Measurements from ENCODE around the gene BCL2.
A peak's percentile ranks its signal among the peaks of the same experiment; 100 is the strongest.
"Not testable (repeated sequence)": the region's sequence is repeated elsewhere in the genome, so short reads cannot be mapped to it uniquely, and the experiment has no call there.

The BCL2 gene

GRCh38 chr18:63319383-63320122, at the start of gene BCL2:
TSS of gene BCL2 (minus strand) at chr18:63319769.
- peak; percentile 15 to 19 for ATAC-seq

DNA sequence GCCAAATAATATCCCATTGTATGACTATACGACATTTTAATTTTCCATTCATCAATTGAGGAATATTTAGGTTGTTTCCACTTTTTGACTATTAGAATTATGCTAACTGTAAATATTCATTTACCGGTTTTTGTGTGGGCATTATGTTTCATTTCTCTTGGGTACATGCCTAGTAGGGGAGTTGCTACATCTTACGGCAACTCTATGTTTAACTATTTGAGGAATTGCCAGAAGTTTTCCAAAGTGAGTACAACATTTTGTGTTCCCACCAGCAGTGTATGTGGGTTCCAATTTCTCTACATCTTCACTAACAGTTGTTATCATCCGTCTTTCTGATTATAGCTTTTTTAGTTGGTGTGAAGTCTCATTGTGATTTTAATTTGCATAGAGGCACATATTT, 49.0 kb upstream of the BCL2 start:
- ATAC-seq = no peak

GRCh38 chr18:63367053-63367953, 47.7 kb upstream of the BCL2 start, which contains the start of gene KDSR:
TSS of gene KDSR (minus strand) at chr18:63367206. CDS start at chr18:63367118, 88 bp downstream.
- peak; percentile 90 to 91 for ATAC-seq

- ATAC-seq = peak; percentile 65 to 66
Measured at GRCh38 chr18:63366213-63367052, 46.9 kb upstream of the BCL2 start.

- no peak for ATAC-seq
Measured at GRCh38 chr18:63365876-63366212, 46.3 kb upstream of the BCL2 start.

DNA sequence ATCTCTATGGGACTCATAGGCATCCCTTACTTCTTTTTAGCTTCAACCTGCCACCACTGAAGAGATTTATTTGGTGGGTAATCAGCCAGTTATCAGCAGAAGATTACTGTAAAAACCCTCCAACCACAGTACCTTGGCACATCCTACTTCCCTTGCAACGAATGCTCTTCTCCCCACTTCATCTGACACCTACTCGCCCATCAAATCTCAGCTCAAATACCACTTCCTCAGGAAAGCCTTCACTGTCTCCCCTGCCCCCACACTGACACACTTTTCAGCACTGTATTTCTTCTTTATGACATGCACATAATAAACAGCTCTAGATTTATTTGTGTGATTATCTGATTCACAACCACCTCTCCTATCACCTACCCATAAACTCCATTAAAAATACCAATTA, 44.4 kb upstream of the BCL2 start:
- no peak for ATAC-seq

- not testable (repeated sequence) for ATAC-seq
Measured at GRCh38 chr18:63363420-63363819, 43.9 kb upstream of the BCL2 start.

GRCh38 chr18:63356272-63356896, 36.8 kb upstream of the BCL2 start:
- ATAC-seq = no peak

GRCh38 chr18:63350230-63350629, 30.7 kb upstream of the BCL2 start:
- no peak for ATAC-seq

DNA sequence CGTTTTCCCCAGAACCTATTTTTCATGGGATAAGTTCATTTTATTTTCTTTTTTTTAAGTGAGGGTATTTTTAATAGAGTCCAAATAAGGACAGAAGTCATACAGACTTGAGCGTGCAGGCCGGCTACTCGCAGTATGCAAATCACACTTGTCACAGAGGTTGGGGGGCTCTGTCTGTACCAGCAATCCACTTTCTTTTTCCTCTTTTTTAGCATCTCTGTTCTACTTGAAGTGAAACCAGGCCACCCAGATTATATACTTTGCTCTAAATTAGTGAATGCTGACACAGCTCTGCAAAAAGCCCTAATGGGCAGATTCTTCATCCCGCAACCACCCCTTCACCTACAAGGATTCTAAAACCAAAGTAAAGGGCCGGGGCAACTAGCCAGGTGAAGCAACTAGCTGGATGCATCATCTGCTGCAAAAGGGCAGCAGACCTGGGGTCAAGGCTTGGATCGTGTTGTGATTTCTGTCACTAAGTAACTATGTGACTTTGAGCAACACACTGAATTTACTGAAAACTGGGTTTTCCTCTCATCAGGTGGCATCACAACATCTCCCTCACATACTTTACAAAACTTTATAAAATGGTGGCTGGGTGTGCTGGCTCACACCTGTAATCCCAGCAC, 29.1 kb upstream of the BCL2 start:
- ATAC-seq = no peak

DNA sequence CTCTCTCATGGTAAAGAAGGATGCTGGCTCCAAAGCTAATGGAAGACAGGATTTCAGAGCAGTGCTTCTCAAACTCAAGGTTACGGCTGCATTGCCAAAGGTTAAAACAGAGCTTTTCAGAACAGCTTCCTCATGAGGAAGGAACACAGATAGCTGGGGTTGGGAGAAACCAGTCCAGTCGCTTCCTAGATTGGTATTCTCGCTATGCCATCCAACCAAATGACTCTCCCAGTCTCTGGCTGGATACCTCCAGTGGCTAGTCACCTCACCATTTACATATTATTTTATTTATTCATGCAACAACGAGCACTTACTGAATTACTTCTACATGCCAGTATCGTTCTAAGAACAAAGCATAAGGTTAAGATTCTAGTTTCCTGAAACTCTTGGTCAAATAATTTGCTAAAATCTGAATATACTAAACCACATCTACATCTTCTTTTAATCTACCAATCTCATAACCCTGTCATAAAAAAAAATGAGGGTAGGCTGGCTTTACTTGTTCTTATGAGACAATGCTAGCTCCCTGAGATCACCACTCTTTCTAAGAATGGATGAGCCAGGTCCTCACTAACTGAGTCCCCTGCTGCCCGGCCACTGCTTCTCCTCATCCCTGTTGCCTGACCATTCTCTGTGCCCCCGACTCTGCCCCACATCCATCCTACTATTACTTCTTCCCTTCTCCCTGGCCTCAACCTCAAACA, 27.1 kb upstream of the BCL2 start:
- no peak for ATAC-seq

DNA sequence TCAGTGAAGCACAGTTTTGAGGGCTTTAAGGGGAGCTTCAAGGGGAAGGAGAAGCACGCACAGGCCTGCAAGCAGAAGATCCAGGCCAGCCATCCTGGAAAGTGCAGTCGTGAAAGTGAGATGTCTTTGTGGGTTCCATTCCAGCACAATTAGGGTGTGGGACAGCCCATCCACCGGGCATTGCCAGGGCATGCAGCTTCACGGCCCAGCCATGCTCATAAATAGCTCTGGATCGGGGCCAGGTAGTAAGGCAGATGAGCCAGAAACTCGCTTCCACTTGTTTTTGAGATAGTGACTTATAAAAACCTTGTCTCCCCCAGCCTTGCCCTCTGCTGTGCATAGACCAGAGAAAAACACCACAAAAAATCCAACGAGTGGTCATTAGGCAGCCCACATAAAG, 26.5 kb upstream of the BCL2 start:
- no peak for ATAC-seq

- no peak for ATAC-seq
Measured at GRCh38 chr18:63344918-63345317, 25.3 kb upstream of the BCL2 start.

- no peak for ATAC-seq
Measured at GRCh38 chr18:63344263-63344662, 24.7 kb upstream of the BCL2 start.

GRCh38 chr18:63342206-63342605, 22.6 kb upstream of the BCL2 start:
- no peak for ATAC-seq

GRCh38 chr18:63339920-63340484, 20.4 kb upstream of the BCL2 start:
- peak; percentile 32 to 48 for ATAC-seq

GRCh38 chr18:63336366-63337099, 17.0 kb upstream of the BCL2 start:
- ATAC-seq = peak; percentile 67 to 69

DNA sequence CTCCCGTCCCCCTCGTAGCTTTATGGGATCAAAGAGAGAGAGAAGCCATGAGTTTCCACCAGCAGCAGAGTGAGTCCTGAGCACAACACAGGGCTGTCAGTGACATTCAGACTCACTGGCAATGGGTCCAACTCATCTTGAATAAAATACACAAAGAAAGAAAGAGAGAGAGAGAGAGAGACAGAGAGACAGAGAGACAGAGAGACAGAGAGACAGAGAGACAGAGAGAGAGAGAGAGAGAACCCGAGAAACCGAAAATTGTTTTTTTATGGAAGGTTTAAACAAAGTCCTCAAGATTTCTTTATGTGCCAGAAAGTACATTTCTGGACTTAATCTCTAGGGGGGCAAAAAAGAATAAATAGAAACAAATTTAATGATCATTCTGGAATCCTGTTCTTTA, 11.5 kb upstream of the BCL2 start:
- ATAC-seq = no peak

GRCh38 chr18:63329431-63330145, 10.0 kb upstream of the BCL2 start:
- no peak for ATAC-seq

DNA sequence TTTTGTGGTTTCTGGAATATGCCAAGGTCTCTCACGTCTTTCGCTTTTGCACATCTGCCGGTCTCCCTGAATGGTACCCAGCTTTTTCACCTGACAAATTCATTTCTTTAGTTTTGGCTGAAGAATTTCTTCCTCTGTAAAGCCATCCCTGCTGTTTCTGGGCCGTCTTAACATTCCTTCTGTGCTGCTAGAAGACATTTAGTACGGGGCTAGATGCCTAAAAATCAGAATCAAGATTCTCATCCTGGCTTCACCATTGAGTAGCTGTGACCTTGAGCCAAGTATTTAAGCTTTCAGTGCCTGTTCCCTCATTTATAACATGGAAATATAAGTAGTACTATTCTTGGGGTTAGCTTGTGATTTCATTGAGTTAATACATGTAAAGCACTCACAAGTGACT, 6.4 kb upstream of the BCL2 start:
- ATAC-seq = no peak

Data from activated CD4-positive, CD25-positive, alpha-beta regulatory T cell treated with anti-CD3 and anti-CD28 coated beads, Interleukin-2, amount 50 U/mL, for 24 hours (primary cell).